ENCODE data around the gene DYNC1LI1.

DYNC1LI1 gene

GRCh38 chr3:32487781-32488473 is 82.7 kb downstream of the DYNC1LI1 start:
- DNase-seq = no peak

- no peak for DNase-seq
These were observed 86.2 kb downstream of the DYNC1LI1 start for GRCh38 chr3:32484436-32484835.

- no peak for DNase-seq
These were observed 86.9 kb downstream of the DYNC1LI1 start for GRCh38 chr3:32483772-32484171.

GRCh38 chr3:32482693-32483092 is 88.0 kb downstream of the DYNC1LI1 start:
- DNase-seq = no peak

DNA sequence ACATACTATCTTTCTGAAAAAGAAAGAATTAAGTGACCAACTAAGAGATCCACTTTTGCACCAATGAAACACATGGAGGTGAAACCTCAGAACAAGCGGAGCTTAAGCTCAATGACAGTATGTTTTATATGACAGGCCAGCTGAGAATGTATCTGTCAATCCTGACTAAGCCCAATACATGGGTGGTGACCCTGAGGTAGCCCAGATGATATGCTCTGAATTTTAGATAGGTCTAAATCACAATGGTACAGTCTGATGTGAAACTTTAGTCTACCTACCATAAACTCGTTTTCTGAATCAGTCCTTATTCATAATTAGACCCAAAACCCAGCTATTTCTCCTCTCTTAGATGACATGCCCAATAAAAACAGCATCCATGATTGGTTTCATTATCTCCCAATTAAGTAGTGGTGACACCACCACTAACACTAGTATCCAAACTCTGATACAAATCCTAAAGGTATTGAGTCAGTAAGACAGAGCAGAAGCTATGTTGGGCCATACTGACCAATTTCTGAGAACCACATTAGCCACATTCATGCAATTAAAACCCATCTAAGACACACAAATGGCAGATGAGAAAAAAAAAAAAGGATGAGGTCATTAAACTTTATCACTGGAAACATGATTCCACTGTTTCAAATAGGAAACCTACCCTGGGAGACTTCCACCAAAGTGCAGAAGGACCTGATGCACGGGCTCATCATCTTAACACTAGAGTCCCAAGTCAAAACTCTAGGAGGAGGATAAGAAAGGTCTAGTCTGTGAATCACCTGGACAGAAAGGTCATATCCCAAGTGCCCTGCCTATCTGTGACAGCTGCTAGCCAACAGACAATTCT is 88.6 kb downstream of the DYNC1LI1 start:
- no peak for DNase-seq

- no peak for DNase-seq
These were observed 90.1 kb downstream of the DYNC1LI1 start for GRCh38 chr3:32480604-32481003.
